ENCODE measurements around the gene DPP9. TPM values are rescaled to one million over a fixed set of nuclear protein-coding genes. Genes with fewer than 3 reads are reported as not detected.
A peak's percentile ranks its signal among the peaks of the same experiment; 100 is the strongest.

Gene DPP9
- total RNA-seq, 1 donor: 53.1 TPM

GRCh38 chr19:4695224-4695731, 28.4 kb downstream of the DPP9 start:
- no peak overlapping the region for H3K4me3 ChIP-seq (ENCODE audit: low read depth, low read length)
- DNase-seq (ENCODE audit: low read depth): no peak
- no peak for TF ChIP-seq CTCF (IDR thresholded peaks at IDR 0.05; ENCODE audit: insufficient read depth, low read length)

DNA sequence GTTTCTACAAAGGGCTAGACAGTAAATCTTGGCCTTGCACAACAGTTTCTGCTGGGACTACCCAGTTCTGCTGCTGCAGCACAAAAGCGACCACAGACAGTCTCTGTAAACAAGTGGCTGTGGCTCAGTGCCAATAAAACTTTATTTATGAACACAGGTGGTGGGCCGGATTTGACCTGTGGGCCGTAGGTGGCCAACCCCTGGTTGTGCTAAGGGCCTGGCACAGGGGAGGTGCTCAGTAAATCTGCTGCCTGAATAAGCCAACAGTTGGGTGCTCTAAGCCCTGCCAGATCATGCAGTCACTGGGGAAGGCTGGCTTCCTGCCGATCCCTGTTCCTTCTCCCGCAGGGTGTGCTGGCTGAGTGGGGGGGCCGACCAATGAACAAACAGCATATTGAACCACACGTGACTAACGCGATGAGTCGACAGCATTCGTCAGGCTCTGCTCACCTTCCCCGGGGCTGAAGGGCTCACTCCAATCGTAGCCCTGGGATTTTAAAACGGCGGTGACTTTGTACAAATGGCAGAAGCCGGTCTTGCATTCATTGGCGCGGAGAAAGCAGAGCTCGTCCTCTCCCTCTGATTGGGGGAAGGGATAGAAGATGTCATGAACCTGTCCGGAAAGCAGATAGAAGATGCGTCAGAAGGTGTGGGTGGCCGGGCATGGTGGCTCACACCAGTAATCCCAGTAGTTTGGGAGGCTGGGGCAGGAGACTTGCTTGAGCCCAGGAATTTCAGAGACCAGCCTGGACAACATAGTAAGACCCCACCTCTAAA, 29.2 kb downstream of the DPP9 start:
- no peak for TF ChIP-seq CTCF (IDR thresholded peaks at IDR 0.05; ENCODE audit: insufficient read depth, low read length)
- no peak overlapping the region for H3K4me3 ChIP-seq (ENCODE audit: low read depth, low read length)
- DNase-seq (ENCODE audit: low read depth): peak; percentile 89

GRCh38 chr19:4693471-4694121, 30.0 kb downstream of the DPP9 start:
- H3K4me3 ChIP-seq (ENCODE audit: low read depth, low read length): no peak overlapping the region
- no peak for DNase-seq (ENCODE audit: low read depth)
- TF ChIP-seq CTCF (IDR thresholded peaks at IDR 0.05; ENCODE audit: insufficient read depth, low read length): no peak

- no peak overlapping the region for H3K4me3 ChIP-seq (ENCODE audit: low read depth, low read length)
- no peak for TF ChIP-seq CTCF (IDR thresholded peaks at IDR 0.05; ENCODE audit: insufficient read depth, low read length)
These were observed 30.6 kb downstream of the DPP9 start for GRCh38 chr19:4693078-4693350.

GRCh38 chr19:4692251-4693077, 31.2 kb downstream of the DPP9 start:
- no peak for DNase-seq (ENCODE audit: low read depth)
- no peak overlapping the region for H3K4me3 ChIP-seq (ENCODE audit: low read depth, low read length)
- no peak for TF ChIP-seq CTCF (IDR thresholded peaks at IDR 0.05; ENCODE audit: insufficient read depth, low read length)

More at GRCh38 chr19:4693078-4693350, 30.6 kb downstream of the DPP9 start:
- DNase-seq (ENCODE audit: low read depth): no peak

- no peak for TF ChIP-seq CTCF (IDR thresholded peaks at IDR 0.05; ENCODE audit: insufficient read depth, low read length)
- no peak overlapping the region for H3K4me3 ChIP-seq (ENCODE audit: low read depth, low read length)
- DNase-seq (ENCODE audit: low read depth): no peak
These were observed 32.3 kb downstream of the DPP9 start for GRCh38 chr19:4691373-4691772.
